ENCODE results near the gene WDR19.
"Not testable (repeated sequence)": the region's sequence is repeated elsewhere in the genome, so short reads cannot be mapped to it uniquely, and the experiment has no call there.

Gene WDR19

GRCh38 chr4:39181905-39182638, at the start of gene WDR19:
Gene WDR19, plus strand, starts transcription at chr4:39182529. Its CDS starts 29 bp downstream, at chr4:39182558.
- no peak within 1 kb of the TSS for H3K27ac Mint-ChIP-seq
- no peaks in the 10 kb centered on the region for H3K27me3 Mint-ChIP-seq
- peaks cover 7% of the 10 kb centered on the region for H3K4me1 Mint-ChIP-seq
- H3K9me3 Mint-ChIP-seq, result no peaks in the 10 kb centered on the region
- H3K4me3 Mint-ChIP-seq, result peak within 1 kb of the TSS; percentile 5
- ATAC-seq, result peak; percentile 99
- no peaks in the 10 kb centered on the region for H3K36me3 Mint-ChIP-seq

GRCh38 chr4:39133623-39134022, 48.7 kb upstream of the WDR19 start:
- peaks cover 14% of the 10 kb centered on the region for H3K4me1 Mint-ChIP-seq
- no peaks in the 10 kb centered on the region for H3K9me3 Mint-ChIP-seq
- H3K27me3 Mint-ChIP-seq, result no peaks in the 10 kb centered on the region
- H3K27ac Mint-ChIP-seq, result peak overlapping the region; percentile 17
- no peak overlapping the region for H3K4me3 Mint-ChIP-seq
- H3K36me3 Mint-ChIP-seq, result peaks cover 15% of the 10 kb centered on the region
- no peak for ATAC-seq

DNA sequence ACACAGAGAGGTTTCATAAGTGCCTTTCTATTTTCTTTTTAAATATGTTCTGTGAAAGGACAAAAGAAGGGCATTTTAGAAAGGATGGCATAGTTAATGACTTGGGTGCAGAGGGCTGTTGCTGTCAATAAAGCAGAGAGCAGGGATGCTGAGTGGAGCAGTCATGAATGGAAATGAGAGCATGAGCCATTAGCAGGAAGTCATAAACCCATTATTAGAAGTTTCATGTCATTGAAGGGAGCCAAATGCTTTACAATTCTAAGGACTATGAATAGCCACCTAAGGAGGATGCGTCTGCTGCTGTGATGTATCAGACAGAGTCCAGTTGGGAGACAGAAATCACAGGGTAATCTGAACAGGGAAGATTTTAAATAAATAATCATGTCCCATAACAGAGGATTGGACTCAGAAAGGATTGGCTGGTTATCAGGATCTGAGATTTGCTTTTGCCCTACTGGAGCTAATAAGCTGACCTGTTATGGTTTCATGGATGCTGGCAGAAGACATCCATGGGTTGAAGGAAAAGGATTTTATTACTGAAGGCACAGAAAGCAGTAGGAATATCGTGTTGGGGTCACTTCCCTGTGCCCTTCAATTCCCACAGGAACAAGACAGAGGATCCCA, 47.5 kb upstream of the WDR19 start:
- peaks cover 14% of the 10 kb centered on the region for H3K4me1 Mint-ChIP-seq

GRCh38 chr4:39138227-39138626, 44.1 kb upstream of the WDR19 start:
- H3K4me3 Mint-ChIP-seq, ATAC-seq, H3K27me3 Mint-ChIP-seq, H3K9me3 Mint-ChIP-seq, H3K27ac Mint-ChIP-seq: not testable (repeated sequence)
- peaks cover 13% of the 10 kb centered on the region for H3K36me3 Mint-ChIP-seq
- peaks cover 14% of the 10 kb centered on the region for H3K4me1 Mint-ChIP-seq

More for the DNA sequence above, 47.5 kb upstream of the WDR19 start:
- Mint-ChIP-seq H3K4me3 (no peak overlapping the region), H3K9me3 (no peaks in the 10 kb centered on the region), H3K27me3 (no peaks in the 10 kb centered on the region), H3K36me3 (peaks cover 13% of the 10 kb centered on the region), H3K27ac (peak overlapping the region; percentile 46)
- ATAC-seq, result no peak

- Mint-ChIP-seq H3K36me3 (peaks cover 5% of the 10 kb centered on the region), H3K4me1 (no peaks in the 10 kb centered on the region), H3K27ac (no peak overlapping the region), H3K9me3 (no peaks in the 10 kb centered on the region), H3K27me3 (no peaks in the 10 kb centered on the region), H3K4me3 (no peak overlapping the region)
- ATAC-seq, result no peak
These were observed 36.1 kb upstream of the WDR19 start for GRCh38 chr4:39146211-39146610.

- H3K4me3 Mint-ChIP-seq, result no peak overlapping the region
- no peaks in the 10 kb centered on the region for H3K4me1 Mint-ChIP-seq
- H3K27ac Mint-ChIP-seq, result no peak overlapping the region
- ATAC-seq, result no peak
- H3K27me3 Mint-ChIP-seq, result no peaks in the 10 kb centered on the region
- no peaks in the 10 kb centered on the region for H3K36me3 Mint-ChIP-seq
- H3K9me3 Mint-ChIP-seq, result no peaks in the 10 kb centered on the region
These were observed 28.3 kb upstream of the WDR19 start for GRCh38 chr4:39154009-39154408.

GRCh38 chr4:39157520-39157919, 24.8 kb upstream of the WDR19 start:
- no peaks in the 10 kb centered on the region for H3K4me1 Mint-ChIP-seq
- no peak overlapping the region for H3K27ac Mint-ChIP-seq
- no peaks in the 10 kb centered on the region for H3K9me3 Mint-ChIP-seq
- no peak for ATAC-seq
- no peaks in the 10 kb centered on the region for H3K36me3 Mint-ChIP-seq
- no peak overlapping the region for H3K4me3 Mint-ChIP-seq
- H3K27me3 Mint-ChIP-seq, result no peaks in the 10 kb centered on the region

DNA sequence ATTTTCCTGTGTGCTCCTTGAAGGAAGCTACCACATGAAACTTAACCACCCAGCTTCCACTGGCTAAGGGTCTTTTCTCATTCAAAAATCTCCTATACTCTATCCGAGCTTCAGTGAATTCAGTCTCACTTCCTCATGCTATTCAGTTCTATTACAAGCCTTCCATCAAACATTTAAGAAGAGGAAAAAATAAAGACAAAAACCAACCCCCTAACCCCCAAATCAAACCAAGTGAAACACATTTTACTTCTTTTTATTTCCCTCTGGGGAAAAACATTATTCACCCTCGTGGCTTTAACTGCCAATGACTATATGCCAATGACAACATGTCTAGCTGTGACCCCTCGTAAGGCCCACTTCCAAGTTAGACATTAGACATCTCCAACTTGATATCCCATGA, 16.2 kb upstream of the WDR19 start:
- Mint-ChIP-seq H3K9me3 (peaks cover 5% of the 10 kb centered on the region), H3K27me3 (no peaks in the 10 kb centered on the region), H3K36me3 (peaks cover 5% of the 10 kb centered on the region), H3K27ac (peak overlapping the region; percentile 92), H3K4me3 (peak overlapping the region; percentile 5), H3K4me1 (peaks cover 35% of the 10 kb centered on the region)
- ATAC-seq, result peak; percentile 90

- H3K4me3 Mint-ChIP-seq, result peak overlapping the region; percentile 5
- peak; percentile 68 for ATAC-seq
- peak overlapping the region; percentile 92 for H3K27ac Mint-ChIP-seq
- peaks cover 5% of the 10 kb centered on the region for H3K36me3 Mint-ChIP-seq
- H3K27me3 Mint-ChIP-seq, result no peaks in the 10 kb centered on the region
- peaks cover 35% of the 10 kb centered on the region for H3K4me1 Mint-ChIP-seq
- peaks cover 7% of the 10 kb centered on the region for H3K9me3 Mint-ChIP-seq
These were observed 15.7 kb upstream of the WDR19 start for GRCh38 chr4:39166669-39167068.

GRCh38 chr4:39169426-39169825, 12.9 kb upstream of the WDR19 start:
- no peaks in the 10 kb centered on the region for H3K27me3 Mint-ChIP-seq
- H3K27ac Mint-ChIP-seq, result no peak overlapping the region
- H3K9me3 Mint-ChIP-seq, result peaks cover 8% of the 10 kb centered on the region
- no peak for ATAC-seq
- H3K4me3 Mint-ChIP-seq, result no peak overlapping the region
- H3K36me3 Mint-ChIP-seq, result peaks cover 5% of the 10 kb centered on the region
- H3K4me1 Mint-ChIP-seq, result peaks cover 35% of the 10 kb centered on the region

DNA sequence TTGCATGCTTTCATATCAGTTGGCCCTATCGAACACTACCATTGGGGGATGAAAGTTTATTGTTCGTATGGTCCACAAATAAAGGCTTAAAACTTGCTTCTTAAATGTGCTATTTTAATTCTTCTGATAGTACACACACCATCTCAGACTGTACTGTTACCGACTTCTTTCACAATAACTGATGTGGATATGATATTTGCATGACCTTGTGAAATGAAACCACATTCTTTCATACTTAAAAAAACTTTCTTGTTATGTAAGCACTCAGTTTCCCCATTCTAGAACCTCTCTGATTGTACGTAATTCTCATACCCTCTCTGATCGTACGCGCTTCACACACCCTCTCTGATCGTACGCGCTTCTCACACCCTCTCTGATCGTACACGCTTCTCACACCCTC, 12.0 kb upstream of the WDR19 start:
- Mint-ChIP-seq H3K27ac (no peak overlapping the region), H3K9me3 (peaks cover 8% of the 10 kb centered on the region), H3K4me1 (peaks cover 31% of the 10 kb centered on the region), H3K4me3 (no peak overlapping the region), H3K27me3 (no peaks in the 10 kb centered on the region), H3K36me3 (peaks cover 5% of the 10 kb centered on the region)
- ATAC-seq, result no peak

GRCh38 chr4:39178706-39179105, 3.6 kb upstream of the WDR19 start:
- no peak for ATAC-seq
- H3K4me1 Mint-ChIP-seq, result peaks cover 7% of the 10 kb centered on the region
- H3K36me3 Mint-ChIP-seq, result no peaks in the 10 kb centered on the region
- no peak overlapping the region for H3K27ac Mint-ChIP-seq
- no peaks in the 10 kb centered on the region for H3K9me3 Mint-ChIP-seq
- H3K4me3 Mint-ChIP-seq, result no peak overlapping the region
- no peaks in the 10 kb centered on the region for H3K27me3 Mint-ChIP-seq

DNA sequence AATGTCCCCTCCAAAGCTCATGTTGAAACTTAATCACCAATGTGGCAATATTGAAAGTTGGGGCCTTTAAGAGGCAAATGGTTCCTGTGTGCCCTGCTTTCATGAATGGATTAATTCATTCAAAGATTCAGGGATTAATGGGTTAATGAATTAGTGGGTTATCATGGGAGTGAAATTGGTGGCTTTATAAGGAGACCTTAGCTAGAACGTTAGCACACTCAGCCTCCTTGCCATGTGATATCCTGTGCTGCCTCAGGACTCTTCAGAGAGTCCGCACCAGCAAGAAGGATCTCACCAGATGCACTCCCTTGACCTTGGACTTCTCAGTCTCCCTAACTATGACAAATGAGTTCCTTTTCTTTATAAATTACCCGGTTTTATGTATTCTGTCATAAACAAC, 2.6 kb upstream of the WDR19 start:
- Mint-ChIP-seq H3K9me3 (no peaks in the 10 kb centered on the region), H3K4me1 (peaks cover 7% of the 10 kb centered on the region), H3K36me3 (no peaks in the 10 kb centered on the region), H3K27me3 (no peaks in the 10 kb centered on the region), H3K27ac (no peak overlapping the region), H3K4me3 (no peak overlapping the region)
- ATAC-seq, result no peak

- not testable (repeated sequence) for H3K4me1 Mint-ChIP-seq, H3K4me3 Mint-ChIP-seq, H3K27me3 Mint-ChIP-seq, ATAC-seq, H3K9me3 Mint-ChIP-seq, H3K27ac Mint-ChIP-seq, H3K36me3 Mint-ChIP-seq
These were observed 1.7 kb upstream of the WDR19 start for GRCh38 chr4:39180629-39181028.

DNA sequence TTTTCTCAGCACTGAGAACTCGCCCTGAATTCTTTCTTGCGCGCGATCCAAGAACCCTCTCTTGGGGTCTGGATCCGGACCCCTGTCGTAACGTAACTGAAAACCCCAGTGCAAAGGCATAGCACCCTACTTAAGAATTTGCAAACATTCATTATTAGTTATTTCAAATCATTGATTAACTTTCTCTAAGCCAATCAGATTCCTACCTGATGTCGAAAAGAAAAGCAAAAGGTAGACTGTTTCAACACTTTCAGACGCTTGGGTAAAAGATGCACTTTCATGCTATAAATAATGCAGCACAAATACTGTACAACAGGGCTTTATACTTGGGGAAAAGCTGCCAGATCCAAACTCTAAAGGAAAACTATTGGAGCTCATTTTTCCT, 817 bp upstream of the WDR19 start:
- no peak overlapping the region for H3K27ac Mint-ChIP-seq
- H3K36me3 Mint-ChIP-seq, result no peaks in the 10 kb centered on the region
- peaks cover 7% of the 10 kb centered on the region for H3K4me1 Mint-ChIP-seq
- H3K4me3 Mint-ChIP-seq, result peak overlapping the region; percentile 5
- no peak for ATAC-seq
- no peaks in the 10 kb centered on the region for H3K9me3 Mint-ChIP-seq
- H3K27me3 Mint-ChIP-seq, result no peaks in the 10 kb centered on the region

DNA sequence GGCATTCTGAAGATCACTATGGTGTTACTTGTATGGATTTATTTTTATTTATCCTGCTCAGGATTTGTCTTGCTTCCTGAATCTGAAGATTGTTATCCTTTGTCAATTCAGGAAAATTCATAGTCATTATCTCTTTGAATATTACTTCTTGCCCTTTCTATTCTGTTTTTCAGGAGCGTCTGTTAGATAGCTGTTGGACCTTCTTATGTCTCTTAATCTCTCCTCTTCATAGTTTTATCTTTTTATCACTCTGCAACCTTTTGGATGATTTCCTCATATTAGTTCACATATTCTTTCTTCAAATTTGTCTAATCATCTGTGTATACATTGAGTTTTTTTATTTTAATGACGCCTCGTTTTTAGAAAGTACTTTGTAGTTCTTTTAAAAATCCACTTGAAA, 19.6 kb downstream of the WDR19 start:
- Mint-ChIP-seq H3K36me3 (peaks cover 37% of the 10 kb centered on the region), H3K4me1 (no peaks in the 10 kb centered on the region), H3K4me3 (no peak overlapping the region), H3K27ac (no peak overlapping the region), H3K27me3 (no peaks in the 10 kb centered on the region), H3K9me3 (peaks cover 4% of the 10 kb centered on the region)
- no peak for ATAC-seq

Measured in stimulated activated memory B cell treated with anti-CD40 and anti-IgM and Interleukin-4, amounts not matched to agents 10 μg/mL and 1 μg/mL and 100 μg/mL, for 72 hours (primary cell).